ENCODE data around the gene RNF123.

GRCh38 chr3:49670940-49671290 lies 18.4 kb upstream of the RNF123 start:
- TF ChIP-seq CTCF (IDR thresholded peaks at IDR 0.05; ENCODE audit: extremely low read depth in 1 of 2, insufficient read depth in 1 of 2, low read depth in 1 of 2, low read length in 2 of 2) (no peak), POLR2AphosphoS5 (IDR thresholded peaks at IDR 0.05; ENCODE audit: insufficient read depth, low read depth, low read length) (no peak)
